T-helper 9 cell (primary cell): Measurements from ENCODE around the gene ZNRF3.

Experiments
- DNase-seq: peaks from one replicate; pipeline ENCODE4 v3.0.0-alpha.2; 2020

ZNRF3 gene

GRCh38 chr22:29043906-29044575 lies 160.7 kb downstream of the ZNRF3 start:
- no peak for DNase-seq

- no peak for DNase-seq
Observed at GRCh38 chr22:29044657-29045176, 161.3 kb downstream of the ZNRF3 start.

- DNase-seq, result no peak
Observed at GRCh38 chr22:29048822-29049654, 165.7 kb downstream of the ZNRF3 start.

- DNase-seq, result no peak
Observed at GRCh38 chr22:29049655-29050263, 166.4 kb downstream of the ZNRF3 start.

- DNase-seq, result no peak
Observed at GRCh38 chr22:29050457-29050856, 167.1 kb downstream of the ZNRF3 start.

- DNase-seq, result no peak
Observed at GRCh38 chr22:29053048-29053702, 169.8 kb downstream of the ZNRF3 start.

- DNase-seq, result no peak
Observed at GRCh38 chr22:29054251-29054767, 170.9 kb downstream of the ZNRF3 start.

- DNase-seq, result no peak
Observed at GRCh38 chr22:29055192-29055830, 171.9 kb downstream of the ZNRF3 start.

GRCh38 chr22:29056472-29056871 lies 173.1 kb downstream of the ZNRF3 start:
- no peak for DNase-seq

- DNase-seq, result no peak
Observed at GRCh38 chr22:29060251-29060869, 177.0 kb downstream of the ZNRF3 start.

GRCh38 chr22:29060931-29061330 lies 177.6 kb downstream of the ZNRF3 start:
- DNase-seq, result no peak

GRCh38 chr22:29061773-29062172 lies 178.4 kb downstream of the ZNRF3 start, which contains the start of gene C22orf31:
Gene C22orf31 (minus strand): TSS chr22:29061831. CDS start chr22:29061792, 39 bp downstream.
- no peak for DNase-seq

- DNase-seq, result no peak
Observed at GRCh38 chr22:29062286-29062821, 179.0 kb downstream of the ZNRF3 start.

- DNase-seq, result no peak
Observed at GRCh38 chr22:29065468-29066190, 182.3 kb downstream of the ZNRF3 start.

- DNase-seq, result no peak
Observed at GRCh38 chr22:29069463-29069862, 186.1 kb downstream of the ZNRF3 start.

GRCh38 chr22:29070490-29070889 lies 187.1 kb downstream of the ZNRF3 start:
- no peak for DNase-seq

- DNase-seq, result no peak
Observed at GRCh38 chr22:29071261-29072045, 188.1 kb downstream of the ZNRF3 start.

GRCh38 chr22:29072193-29072978 lies 189.0 kb downstream of the ZNRF3 start:
- DNase-seq, result peak; percentile 74
